Measurements from ENCODE around the gene STRAP. TPM values are rescaled to one million over a fixed set of nuclear protein-coding genes. Genes with fewer than 3 reads are reported as not detected.

Gene STRAP
- total and polyA plus RNA-seq, 2 donors (not counting 1 experiment from before 2014, with no cell fraction given), result 44.4 to 49.0 TPM

DNA sequence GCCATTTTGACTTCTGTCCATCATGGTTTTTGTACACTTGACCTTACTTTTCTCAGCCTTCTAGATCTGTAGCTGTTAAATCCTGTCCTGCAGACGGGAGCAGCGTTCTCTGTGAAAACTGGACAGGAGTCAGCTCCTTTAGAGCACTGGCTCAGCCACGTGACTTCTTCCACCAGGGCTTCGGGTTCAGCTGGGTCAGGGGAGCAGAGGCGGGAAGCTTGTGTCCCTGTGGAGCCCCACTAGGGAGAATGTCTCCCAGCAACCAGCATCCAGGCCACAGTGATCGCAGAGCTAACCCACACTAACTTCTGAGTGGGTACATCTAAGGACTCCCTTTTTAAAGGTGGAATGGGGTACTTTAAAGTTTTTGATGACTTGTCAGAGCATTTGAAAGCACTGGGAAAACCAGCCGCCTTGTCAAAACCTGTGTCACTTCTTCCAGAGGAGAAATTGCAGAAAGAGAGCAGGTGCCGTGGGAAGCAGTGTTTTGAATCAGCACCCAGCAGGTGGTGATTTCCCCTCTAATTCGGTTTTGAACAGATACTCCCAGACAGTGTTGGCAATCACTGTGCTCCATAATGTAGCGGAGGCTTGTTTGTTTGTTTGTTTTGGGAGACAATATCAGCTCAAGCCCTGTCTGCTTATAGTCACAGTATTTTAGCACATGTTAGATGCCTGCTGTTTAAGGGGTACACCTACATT lies 46.8 kb downstream of the STRAP start:
- Histone ChIP-seq H3K4me3 (ENCODE audit: control extremely low read depth in 1 of 5, extremely low read depth in 1 of 5, insufficient read depth in 1 of 5, low read depth in 2 of 5, low read length in 4 of 5) (no peak overlapping the region), H3K27me3 (replicated peaks in 1 of 4; ENCODE audit: control extremely low read depth in 1 of 4, control insufficient read depth in 3 of 4, insufficient read depth in 4 of 4, low read length in 3 of 4) (no peaks in the 10 kb centered on the region), H3K79me2 (ENCODE audit: control insufficient read depth, insufficient read depth, low read length) (peaks cover 23% of the 10 kb centered on the region), H3K9ac (ENCODE audit: low read length) (no peak overlapping the region), H4K20me1 (ENCODE audit: control insufficient read depth, insufficient read depth, low read length, poor library complexity, severe bottlenecking) (peaks cover 5% of the 10 kb centered on the region), H3K36me3 (replicated peaks in 1 of 2; ENCODE audit: control extremely low read depth in 1 of 2, control insufficient read depth in 1 of 2, extremely low read depth in 1 of 2, insufficient read depth in 2 of 2, low read length in 1 of 2) (peaks cover 0 to 5% of the 10 kb centered on the region in 2 experiments), H2AFZ (ENCODE audit: insufficient read depth, low read depth, low read length, poor library complexity, severe bottlenecking) (no peak overlapping the region), H3K4me2 (replicated peaks; ENCODE audit: low read depth, low read length, poor library complexity, severe bottlenecking) (no peak overlapping the region), H3K9me3 (ENCODE audit: control extremely low read depth in 1 of 3, control insufficient read depth in 2 of 3, insufficient read depth in 1 of 3, low read length in 2 of 3) (peaks cover 0 to 3% (median 0%) of the 10 kb centered on the region in 3 donors), H3K27ac (ENCODE audit: low read length in 2 of 2) (no peak overlapping the region), H3K4me1 (ENCODE audit: control insufficient read depth in 2 of 2, insufficient read depth in 2 of 2, low read length in 2 of 2) (peaks cover 11 to 13% of the 10 kb centered on the region in 2 donors)
- ATAC-seq (ENCODE audit: low read depth) (no peak), DNase-seq (no peak)
- no peak overlapping the region for H3K4me3 Mint-ChIP-seq
- CTCF ChIA-PET, result interaction anchor here (0.7 to 1.1 kb wide), 2 partner anchors 18 to 21 kb away, joined by 3 read pairs; partner anchors contain the start of gene DERA
- H3K9me3 Mint-ChIP-seq (ENCODE audit: insufficient read depth), result peaks cover 2% of the 10 kb centered on the region
- no peak overlapping the region for H3K27ac Mint-ChIP-seq
- POLR2A ChIA-PET, result no interaction called here
- no peaks in the 10 kb centered on the region for H3K27me3 Mint-ChIP-seq
- intact Hi-C loops (cut with micrococcal nuclease), result no loop called here
- WGBS (ENCODE audit: insufficient coverage), result 91% methylated on average over 7 of the region's 10 CpGs
- TF ChIP-seq EZH2 (IDR thresholded peaks at IDR 0.05; ENCODE audit: borderline replicate concordance, insufficient read depth, low read depth, low read length, poor library complexity, severe bottlenecking), result no peak
- TF ChIP-seq, protein P1, sequence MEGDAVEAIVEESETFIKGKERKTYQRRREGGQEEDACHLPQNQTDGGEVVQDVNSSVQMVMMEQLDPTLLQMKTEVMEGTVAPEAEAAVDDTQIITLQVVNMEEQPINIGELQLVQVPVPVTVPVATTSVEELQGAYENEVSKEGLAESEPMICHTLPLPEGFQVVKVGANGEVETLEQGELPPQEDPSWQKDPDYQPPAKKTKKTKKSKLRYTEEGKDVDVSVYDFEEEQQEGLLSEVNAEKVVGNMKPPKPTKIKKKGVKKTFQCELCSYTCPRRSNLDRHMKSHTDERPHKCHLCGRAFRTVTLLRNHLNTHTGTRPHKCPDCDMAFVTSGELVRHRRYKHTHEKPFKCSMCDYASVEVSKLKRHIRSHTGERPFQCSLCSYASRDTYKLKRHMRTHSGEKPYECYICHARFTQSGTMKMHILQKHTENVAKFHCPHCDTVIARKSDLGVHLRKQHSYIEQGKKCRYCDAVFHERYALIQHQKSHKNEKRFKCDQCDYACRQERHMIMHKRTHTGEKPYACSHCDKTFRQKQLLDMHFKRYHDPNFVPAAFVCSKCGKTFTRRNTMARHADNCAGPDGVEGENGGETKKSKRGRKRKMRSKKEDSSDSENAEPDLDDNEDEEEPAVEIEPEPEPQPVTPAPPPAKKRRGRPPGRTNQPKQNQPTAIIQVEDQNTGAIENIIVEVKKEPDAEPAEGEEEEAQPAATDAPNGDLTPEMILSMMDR (IDR thresholded peaks at IDR 0.05), result no peak
- H3K4me1 Mint-ChIP-seq, result peaks cover 18% of the 10 kb centered on the region

DNA sequence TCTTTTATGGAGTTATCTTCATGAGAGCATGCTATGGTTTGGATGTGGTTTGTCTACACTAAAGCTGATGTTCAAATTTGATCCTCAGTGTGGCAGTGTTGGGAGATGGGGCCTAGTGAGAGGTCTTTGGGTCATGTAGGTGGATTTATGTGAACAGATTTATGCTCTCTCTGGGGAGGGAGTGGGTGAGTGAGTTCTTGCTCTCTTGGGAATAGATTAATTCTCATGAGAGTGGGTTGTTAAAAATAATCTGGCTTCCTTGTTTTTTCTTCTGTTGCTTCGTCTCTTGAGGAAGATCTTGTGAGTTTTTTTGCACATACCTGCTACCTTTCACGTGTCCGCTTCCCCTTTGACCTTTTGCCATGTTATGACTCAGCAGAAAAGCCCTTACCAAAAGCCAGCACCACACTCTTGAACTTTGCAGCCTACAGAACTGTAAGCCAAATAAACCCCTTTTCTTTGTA lies 49.4 kb downstream of the STRAP start:
- POLR2A ChIA-PET, result no interaction called here
- 50% methylated on average over 2 of the region's 3 CpGs for WGBS (ENCODE audit: insufficient coverage)
- CTCF ChIA-PET, result interaction anchor here (0.8 kb wide), 1 partner anchor 21 kb away, joined by 3 read pairs; the partner anchor contains the start of gene DERA
- Histone ChIP-seq H3K4me2 (replicated peaks; ENCODE audit: low read depth, low read length, poor library complexity, severe bottlenecking) (no peak overlapping the region), H3K27me3 (replicated peaks in 1 of 4; ENCODE audit: control extremely low read depth in 1 of 4, control insufficient read depth in 3 of 4, insufficient read depth in 4 of 4, low read length in 3 of 4) (no peaks in the 10 kb centered on the region), H3K9ac (ENCODE audit: low read length) (no peak overlapping the region), H2AFZ (ENCODE audit: insufficient read depth, low read depth, low read length, poor library complexity, severe bottlenecking) (no peak overlapping the region), H3K27ac (ENCODE audit: low read length in 2 of 2) (no peak overlapping the region), H4K20me1 (ENCODE audit: control insufficient read depth, insufficient read depth, low read length, poor library complexity, severe bottlenecking) (peaks cover 2% of the 10 kb centered on the region), H3K4me3 (ENCODE audit: control extremely low read depth in 1 of 5, extremely low read depth in 1 of 5, insufficient read depth in 1 of 5, low read depth in 2 of 5, low read length in 4 of 5) (no peak overlapping the region), H3K9me3 (ENCODE audit: control extremely low read depth in 1 of 3, control insufficient read depth in 2 of 3, insufficient read depth in 1 of 3, low read length in 2 of 3) (peaks cover 0 to 3% (median 0%) of the 10 kb centered on the region in 3 donors), H3K36me3 (replicated peaks in 1 of 2; ENCODE audit: control extremely low read depth in 1 of 2, control insufficient read depth in 1 of 2, extremely low read depth in 1 of 2, insufficient read depth in 2 of 2, low read length in 1 of 2) (peaks cover 0 to 5% of the 10 kb centered on the region in 2 experiments), H3K79me2 (ENCODE audit: control insufficient read depth, insufficient read depth, low read length) (peaks cover 17% of the 10 kb centered on the region), H3K4me1 (ENCODE audit: control insufficient read depth in 2 of 2, insufficient read depth in 2 of 2, low read length in 2 of 2) (peaks cover 11 to 13% of the 10 kb centered on the region in 2 donors)
- ATAC-seq (ENCODE audit: low read depth) (peak; percentile 99), DNase-seq (peak; percentile 76)
- Mint-ChIP-seq H3K27me3 (no peaks in the 10 kb centered on the region), H3K9me3 (ENCODE audit: insufficient read depth) (peaks cover 2% of the 10 kb centered on the region), H3K27ac (peak overlapping the region; percentile 78), H3K4me1 (peaks cover 18% of the 10 kb centered on the region), H3K4me3 (peak overlapping the region; percentile 48)
- TF ChIP-seq EZH2 (IDR thresholded peaks at IDR 0.05; ENCODE audit: borderline replicate concordance, insufficient read depth, low read depth, low read length, poor library complexity, severe bottlenecking), result no peak
- TF ChIP-seq, protein P1 (IDR thresholded peaks at IDR 0.05), result peak; percentile 56
- intact Hi-C loops (cut with micrococcal nuclease), result loop anchor here (2.0 kb wide), 1 partner anchor 21 kb away; the partner anchor contains the start of gene DERA

Data from B cell (primary cell).